Middle frontal gyrus (tissue), 1 donor: ENCODE results near the gene NECAP2.
"Not testable (repeated sequence)": the region's sequence is repeated elsewhere in the genome, so short reads cannot be mapped to it uniquely, and the experiment has no call there.

Experiments used
- DNase-seq: peaks from one replicate; pipeline ENCODE4 v3.0.0-alpha.2; 2015; ENCODE audit warnings: low spot score; ENCODE audit errors: extremely low spot score

The NECAP2 gene

DNA sequence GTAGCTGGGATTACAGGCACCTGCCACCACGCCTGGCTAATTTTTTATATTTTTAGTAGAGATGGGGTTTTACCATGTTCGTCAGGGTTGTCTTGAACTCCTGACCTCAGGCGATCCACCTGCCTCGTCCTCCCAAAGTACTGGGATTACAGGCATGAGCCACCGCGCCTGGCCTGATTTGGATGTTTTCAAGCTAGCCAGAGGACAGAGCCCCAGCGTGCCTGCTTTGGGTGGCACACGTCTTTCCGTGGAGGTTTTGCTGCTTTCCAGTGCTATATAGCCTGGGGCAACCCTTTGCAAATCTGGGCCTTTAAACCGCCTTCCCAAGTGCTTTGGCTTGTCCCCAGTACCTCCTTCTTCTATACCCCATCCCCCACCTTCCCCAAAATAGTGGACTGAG lies 15.6 kb downstream of the NECAP2 start:
- not testable (repeated sequence) for DNase-seq

DNA sequence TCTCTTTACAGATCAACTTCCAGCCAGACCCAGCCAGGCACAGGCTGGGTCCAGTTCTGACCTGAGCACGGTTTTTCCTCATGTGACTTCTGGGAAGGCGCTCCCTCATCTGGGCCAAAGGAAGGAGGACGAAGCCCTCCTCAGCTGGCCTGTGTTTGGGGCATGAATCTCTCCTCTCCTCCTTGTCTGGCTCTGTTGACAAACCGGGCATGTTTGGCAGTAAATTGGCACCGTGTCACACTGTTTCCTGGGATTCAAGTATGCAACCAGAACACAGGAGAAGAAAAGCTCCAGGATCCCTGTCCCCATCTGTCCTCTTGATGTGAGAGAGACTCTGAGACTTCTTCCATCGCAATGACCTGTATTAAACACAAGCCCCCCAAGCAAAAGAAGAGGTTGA lies 18.3 kb downstream of the NECAP2 start:
- no peak for DNase-seq

DNA sequence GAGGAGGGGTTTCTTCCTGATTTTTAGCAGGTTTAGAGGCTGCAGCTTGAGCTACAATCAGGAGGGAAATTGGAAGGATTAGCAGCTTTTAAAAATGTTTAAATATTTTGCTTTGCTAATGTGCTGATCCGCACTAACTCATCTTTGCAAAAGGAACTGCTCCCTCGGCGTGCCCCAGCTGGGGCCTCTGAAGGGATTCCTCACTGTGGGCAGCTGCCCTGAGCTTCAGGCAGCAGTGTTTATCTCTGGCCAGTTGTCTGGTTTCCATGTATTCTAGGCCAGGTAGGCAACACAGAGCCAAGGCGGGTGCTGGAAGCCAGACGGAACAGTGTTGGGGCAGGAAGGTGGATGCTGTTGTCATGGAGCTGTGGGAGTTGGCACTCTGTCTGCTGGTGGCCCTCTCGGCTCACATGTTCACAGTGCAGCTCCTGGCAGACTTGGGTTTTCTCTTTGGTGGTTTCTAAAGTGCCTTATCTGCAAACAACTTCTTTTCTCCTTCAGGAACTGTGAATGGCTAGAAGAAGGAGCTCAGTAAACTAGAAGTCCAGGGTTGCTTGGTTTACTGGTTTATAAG lies 18.9 kb downstream of the NECAP2 start:
- DNase-seq = peak; percentile 18

DNA sequence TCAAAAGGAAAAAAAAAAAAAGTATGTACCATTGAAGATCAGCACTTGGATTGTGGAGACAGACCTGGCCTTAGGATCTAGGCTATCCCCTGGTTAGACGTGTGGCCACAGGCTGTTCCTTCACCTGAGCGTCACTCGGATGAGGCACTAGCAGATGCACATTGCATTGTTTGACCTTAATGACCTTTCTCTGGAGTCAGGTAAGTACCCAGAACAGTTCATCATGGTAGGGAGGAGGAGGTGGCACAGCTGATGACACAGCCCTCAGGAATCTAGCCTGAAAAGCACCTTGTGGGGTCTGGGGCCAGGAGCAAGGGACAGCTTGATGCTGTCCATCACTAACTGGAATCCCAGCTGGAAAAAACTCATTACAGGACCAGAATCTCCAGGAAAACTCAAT lies 21.2 kb downstream of the NECAP2 start:
- DNase-seq = no peak

DNA sequence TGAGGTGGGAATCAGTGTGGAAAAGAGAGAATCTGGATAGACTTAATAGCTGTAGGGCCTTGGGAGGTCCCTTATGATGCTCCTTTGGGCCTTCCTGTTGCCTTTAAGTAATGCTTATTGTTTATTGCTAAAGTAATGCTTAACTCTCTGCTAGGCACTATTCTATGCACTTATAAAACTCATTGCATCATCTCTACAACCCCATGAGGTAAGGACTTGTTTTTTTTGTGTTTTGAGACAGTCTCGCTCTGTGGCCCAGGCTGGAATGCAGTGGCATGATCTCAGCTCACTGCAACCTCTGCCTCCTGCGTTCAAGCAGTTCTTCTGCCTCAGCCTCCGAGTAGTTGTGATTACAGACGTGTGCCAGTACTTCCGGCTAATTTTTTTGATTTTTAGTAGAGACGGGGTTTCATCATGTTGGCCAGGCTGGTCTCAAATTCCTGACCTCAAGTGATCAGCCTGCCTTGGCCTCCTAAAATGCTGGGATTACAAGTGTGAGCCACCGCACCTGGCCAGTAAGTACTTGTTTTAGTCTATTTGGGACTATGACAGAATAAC lies 22.3 kb downstream of the NECAP2 start:
- DNase-seq = no peak

DNA sequence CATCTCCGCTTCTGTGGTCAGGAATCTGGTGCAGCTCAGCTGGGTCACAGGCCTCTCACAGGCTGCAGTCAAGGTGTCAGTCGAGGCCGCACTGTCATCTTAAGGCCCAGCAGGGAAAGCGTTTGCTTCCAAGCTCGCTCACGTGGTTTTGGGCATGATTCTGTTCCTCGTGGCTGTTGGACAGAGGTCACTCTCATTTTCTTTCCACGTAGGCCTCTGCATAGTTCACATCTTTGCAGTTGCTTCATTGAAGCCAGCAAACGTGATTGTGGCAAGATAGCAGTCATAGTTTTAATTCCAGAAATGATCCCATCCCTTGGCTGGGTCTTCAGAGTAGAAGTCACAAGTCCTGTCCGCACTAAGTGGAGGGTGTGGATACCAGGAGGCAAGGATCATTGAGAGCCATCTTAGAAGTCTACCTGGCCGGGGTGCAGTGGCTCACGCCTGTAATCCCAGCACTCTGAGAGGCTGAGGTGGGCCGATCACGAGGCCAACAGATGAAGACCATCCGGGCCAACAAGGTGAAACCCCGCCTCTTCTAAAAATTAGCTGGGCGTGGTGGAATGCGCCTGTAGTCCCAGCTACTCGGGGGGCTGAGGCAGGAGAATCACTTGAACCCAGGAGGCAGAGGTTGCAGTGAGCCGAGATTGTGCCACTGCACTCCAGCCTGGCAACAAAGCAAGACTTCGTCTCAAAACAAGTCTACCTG lies 24.5 kb downstream of the NECAP2 start:
- no peak for DNase-seq

DNA sequence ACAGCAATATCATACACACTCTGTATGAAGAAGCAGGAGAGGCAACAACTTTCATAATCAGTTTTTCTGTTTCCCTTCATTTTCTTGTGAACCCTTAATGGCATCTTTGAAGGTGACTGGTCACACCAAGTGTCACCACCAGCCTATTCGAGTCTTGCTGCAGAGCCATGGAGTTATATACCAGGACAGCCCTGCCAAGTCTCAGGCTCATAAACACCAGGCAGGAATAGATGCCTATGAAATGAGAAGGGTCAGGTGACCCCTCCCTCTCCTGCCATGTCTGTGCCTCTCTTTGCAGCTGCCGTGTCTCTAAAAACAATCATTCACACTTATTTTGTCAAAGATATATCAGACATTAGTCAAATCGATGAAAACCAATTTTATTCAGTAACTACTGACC lies 28.0 kb downstream of the NECAP2 start:
- no peak for DNase-seq

DNA sequence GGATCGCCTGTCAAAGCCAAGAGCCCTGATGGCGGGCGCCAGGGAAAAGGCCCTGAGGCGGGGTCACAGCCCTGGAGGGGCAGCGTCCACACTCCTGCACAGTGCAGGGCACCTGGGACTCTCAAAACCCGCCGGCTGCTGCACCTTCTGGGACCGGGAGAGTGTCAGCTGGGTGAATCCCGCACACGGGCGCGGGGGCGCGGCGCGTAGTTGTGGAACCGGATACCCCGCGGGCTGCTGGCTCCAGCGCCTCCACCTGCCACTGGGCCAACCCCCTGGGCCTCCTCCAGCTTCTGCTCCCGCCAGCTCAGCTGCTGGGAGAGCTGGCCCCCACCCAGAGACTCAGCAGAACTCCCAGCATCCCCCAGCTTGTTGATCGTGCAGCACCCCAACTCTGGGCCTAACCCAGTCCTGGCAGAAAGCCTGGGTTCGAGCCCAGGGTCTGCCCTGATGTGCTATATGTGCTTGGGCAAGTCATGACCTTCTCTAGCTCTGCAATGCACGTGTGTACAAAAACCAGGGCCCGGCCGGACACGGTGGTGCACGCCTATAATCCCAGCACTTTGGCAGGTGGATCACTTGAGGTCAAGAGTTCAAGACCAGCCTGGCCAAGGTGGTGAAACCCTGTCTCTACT lies 33.8 kb downstream of the NECAP2 start:
- no peak for DNase-seq

DNA sequence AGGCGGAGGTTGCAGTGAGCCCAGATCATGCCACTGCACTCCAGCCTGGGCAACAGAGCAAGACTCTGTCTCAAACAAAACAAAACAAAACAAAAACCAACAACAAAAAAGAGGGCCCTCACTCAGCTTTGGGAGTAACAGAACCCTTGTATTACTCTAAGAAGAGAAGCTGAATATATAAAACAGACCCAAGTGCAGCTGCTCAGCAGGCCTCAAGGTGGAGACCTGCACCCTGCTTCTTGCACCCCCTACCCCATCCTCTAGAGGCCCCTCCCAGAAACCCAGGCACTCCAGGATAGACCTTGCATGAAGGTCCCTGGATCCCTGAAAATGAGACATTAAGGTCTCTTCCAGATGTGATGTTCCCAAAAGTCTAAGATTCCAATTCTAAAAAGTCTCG lies 34.4 kb downstream of the NECAP2 start:
- DNase-seq = not testable (repeated sequence)

DNA sequence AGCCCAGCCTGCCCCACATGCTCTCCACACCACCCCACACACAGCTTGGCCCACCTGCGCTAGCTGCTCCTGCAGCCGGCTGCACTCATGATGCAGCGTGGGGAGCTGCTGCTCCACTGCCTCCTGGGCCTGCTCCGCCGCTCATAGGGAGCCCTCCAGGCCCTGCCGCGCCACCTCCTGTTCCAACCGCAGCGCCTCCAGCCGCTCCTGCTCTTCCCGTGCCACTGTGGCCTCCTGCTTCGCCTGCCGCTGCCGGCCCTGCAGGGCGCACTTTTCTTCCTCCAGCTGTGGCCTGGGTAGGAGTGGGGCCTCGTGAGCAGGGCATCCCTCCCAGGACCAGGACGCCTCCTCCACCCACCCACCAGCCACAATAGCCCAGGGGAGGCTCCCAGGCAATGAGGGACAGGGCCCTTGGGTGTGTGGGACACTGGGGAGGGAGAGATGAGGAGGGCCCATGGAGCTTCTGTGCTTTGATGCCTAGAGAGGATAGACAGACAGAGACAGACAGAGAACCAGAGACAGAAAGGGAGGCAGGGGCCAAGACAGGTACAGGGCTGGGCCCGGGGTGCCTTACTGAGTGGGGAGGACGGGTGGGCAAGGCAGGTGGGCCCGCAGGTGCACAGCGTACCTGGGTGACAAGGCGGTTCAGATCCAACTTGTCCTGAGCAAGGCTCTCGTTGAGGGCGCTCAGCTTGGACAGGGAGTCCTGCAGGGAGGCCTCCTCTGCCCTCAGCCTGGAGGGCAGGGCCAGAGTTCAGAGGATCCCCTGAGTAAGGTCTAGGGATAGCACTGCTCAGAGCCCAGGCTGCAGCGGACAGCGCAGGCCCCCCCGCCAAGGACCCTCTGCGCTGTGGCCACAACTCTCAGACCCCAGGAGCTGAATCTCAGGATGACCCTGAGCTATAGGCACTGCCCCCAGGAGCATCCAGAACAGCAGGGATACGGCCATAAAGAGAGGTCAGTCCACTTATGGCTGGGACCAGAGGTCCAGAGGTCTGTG lies 35.5 kb downstream of the NECAP2 start:
- DNase-seq = not testable (repeated sequence)

DNA sequence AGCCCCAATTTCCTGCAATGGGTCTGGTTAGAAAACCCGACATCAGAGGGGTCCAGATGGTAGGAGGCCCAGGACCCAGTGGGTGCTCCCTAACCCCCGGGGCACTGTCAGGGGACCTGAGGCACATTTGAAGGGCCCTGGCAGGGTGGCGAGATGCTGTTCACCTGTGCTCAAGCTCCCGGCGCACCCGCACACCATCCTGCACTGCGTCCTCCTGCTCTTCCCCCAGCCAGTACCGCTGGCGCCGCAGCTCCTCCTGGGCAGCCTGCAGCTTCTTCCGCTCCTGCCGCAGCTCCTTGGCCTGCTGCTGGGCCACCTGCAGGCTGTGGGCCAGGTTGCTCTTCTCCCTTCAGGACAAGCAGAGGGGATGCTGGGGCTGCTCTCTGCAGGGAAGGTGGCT lies 37.6 kb downstream of the NECAP2 start:
- DNase-seq = no peak

DNA sequence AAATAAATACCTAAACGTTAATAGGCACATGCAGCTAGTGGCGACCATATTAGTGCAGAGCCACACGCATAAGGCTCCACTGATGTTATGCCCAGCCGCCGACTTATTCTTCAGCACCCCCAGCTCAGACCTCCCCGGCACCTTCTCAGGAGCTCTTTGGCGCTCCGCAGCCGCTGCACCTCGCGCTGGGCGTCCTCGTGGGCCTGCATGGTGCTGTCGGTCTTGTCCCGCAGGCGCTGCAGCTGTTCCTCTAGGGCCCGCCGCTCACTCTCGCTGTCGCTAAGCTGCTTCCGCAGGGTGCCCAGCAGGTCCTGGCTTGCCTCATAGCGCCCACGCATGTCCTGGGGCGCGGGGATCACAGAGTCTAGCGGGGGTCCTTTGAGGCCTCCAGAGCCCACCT lies 42.6 kb downstream of the NECAP2 start:
- not testable (repeated sequence) for DNase-seq

DNA sequence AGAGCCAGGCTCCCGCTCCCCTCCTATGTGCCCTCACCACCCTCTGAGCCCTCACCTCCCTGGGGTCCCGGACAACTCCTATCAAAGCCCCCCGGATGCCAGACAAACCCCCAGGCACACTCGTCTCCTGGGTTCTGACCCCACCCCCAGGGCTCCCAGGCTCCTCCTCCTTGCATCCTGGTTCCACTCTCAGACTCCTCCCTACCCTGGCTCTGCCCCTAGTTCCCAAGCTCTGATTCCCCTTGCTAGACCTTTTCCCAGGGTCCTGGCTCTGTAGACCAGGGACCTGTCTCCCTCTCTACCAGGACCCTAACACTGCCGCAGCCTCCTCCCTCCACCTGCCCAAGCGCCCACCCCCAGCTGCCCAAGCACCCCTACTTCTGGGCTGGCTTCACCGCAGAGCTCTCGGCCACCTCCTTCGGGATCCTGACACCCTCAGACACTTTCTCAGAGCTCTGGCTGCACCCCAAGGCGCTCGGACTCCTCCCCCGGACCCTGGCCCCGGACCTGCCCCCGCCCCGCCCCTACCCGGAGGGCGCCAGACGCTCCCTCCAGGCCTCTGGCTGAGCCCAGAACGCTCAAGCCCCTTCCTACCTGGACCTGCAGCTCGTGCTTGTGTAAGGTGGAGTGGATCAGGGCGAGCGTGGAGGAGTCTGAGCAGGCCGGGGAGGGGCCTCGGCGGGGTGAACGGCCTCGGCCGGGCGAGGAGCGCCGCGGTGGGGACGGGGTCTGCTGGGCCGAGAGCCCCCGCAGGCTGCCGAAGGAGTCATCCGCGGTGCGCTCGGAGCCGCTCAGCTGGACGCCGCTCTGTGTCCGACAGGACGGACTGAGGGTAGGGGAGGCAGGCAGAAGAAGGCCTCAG lies 43.3 kb downstream of the NECAP2 start:
- DNase-seq = not testable (repeated sequence)

DNA sequence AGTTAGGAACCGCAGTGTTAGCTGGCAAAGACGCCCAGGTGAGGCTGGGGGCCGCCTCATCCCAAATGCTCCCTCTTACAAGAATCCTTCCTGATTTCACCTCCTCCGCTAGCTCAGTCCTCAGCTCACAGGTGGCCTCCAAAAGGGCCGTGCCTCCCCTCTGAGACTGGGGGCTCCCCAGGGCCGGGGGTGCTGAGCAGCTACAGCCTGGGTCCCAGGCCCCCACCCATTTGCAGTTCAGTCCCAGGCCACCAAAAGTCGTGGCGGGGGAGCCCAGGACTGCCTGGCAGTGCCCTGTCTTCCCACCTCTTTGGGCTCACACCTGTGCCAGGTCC lies 43.9 kb downstream of the NECAP2 start:
- no peak for DNase-seq

DNA sequence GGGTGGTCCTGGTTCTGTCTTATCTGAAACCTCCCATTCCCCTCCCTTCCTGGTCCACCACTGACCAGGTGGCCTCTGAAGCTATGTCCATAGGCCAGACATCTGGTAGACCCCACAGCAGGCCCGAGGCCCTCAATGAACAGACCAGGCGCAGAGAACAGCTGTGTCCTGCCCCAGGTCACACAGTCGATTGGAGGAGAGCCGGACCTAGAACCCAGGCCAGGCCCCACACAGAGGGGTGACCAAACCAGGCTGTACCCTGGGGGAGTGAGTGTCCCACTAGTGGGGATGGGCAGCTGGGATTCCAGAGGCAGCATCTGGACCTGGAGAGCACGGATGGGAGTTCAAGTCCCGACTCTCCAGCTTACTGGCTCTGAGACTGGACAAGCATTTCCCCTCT lies 44.4 kb downstream of the NECAP2 start:
- no peak for DNase-seq

DNA sequence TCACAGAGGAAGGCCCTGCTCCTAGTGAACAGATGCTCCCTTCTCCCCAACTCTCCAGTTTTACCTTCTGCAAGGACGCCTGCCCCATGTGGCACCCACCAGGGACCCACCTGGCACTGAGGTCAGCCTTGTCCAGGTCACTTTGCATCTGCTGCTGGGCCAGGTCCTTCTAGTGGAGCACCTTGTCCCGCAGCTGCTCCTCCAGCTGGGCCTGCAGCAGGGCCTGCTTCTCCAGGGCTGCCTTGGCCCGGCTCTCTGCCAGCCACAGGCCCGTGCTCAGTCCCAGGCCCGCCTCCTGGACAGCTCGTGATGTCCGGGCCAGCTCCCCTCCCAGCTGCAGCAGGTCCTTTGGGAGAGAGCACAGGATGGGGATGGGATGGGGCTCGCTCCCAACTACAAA lies 45.8 kb downstream of the NECAP2 start:
- DNase-seq = not testable (repeated sequence)

DNA sequence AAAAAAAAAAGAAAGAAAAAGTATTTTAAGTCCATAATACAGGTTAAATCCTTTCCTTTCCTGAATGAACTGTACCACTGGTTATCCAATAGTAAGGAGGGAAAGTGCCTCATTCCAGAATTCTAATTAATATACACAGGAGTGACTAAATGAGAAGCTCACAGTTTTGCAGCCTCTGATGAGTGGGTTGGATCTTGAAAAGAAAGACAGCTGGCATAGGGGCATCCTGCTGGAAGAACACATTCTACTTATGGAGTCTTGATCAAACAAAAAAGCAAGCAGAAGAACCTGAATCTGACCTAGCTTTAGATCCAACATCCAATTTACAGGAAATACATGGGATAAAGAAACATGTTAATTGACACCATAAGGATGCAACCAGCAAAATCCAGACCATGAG lies 46.5 kb downstream of the NECAP2 start:
- DNase-seq = not testable (repeated sequence)

DNA sequence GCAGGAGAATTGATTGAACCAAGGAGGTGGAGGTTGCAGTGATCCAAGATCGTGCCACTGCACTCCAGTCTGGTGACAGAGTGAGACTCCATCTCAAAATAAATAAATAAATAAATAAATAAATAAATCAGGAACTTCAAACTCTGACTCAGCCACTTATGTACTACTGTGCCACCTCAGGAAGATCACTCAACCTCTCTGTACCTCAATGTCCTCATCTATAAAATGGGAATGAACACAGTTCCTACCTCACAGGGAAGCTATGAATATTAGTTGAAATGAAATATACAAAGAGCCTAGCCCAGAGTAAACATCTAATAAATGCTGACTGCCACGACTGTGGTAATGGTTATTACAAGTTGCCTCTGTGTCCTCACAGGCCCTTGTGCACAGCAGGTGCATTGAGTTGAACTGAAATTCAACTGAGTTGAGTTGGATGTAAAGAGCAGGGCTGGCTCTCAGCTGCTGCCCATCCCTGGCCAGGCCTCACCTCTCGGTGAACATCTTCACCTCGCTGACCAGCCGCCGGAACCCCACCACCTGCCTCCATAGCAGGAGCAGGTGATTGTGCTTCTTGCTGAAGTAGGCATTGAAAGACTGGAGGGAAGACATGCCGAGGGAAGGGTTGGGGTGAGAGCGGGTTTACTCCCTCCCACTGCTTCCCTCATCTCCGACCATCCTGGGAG lies 48.8 kb downstream of the NECAP2 start:
- not testable (repeated sequence) for DNase-seq

DNA sequence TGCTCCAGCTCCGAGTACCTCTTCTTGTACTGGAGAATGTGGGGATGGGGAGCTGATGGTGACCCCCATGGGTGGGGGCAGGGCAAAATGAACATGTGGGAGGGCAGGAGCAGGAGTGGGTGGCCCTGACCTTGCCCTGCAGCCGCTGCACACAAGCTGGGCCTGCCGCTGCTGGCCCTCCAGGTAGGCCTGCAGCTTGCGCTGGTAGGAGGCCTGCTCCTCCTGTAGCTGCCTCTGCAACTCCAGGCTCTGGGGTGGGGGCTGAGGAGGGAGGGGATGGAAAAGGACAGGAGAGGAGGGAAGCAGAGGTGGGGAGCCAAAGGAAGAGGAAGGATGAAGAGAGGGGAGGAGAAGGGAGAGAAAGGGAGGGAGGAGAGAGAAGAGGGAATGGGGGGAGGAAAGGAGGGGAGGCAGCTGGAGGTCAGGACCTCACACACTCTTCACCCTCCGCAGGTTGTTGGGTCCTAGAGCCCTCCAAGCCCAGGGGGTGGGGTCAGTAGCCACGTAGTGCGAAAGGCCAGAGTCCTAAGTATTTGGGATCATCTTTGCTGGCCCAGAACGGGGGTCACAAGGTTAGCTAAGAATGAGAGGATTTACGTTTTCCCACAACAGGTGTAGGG lies 50.6 kb downstream of the NECAP2 start:
- no peak for DNase-seq
